GM21737 (cell line): ENCODE measurements around the gene NTSR2.
A peak's percentile ranks its signal among the peaks of the same experiment; 100 is the strongest.

Experiments used
- ATAC-seq: cut with Tn5 transposase; IDR thresholded peaks from one replicate; pipeline ENCODE4 v1.9.1; 2021; ENCODE audit warnings: mild to moderate bottlenecking, moderate library complexity; ENCODE audit not compliant: unreplicated experiment

The NTSR2 gene

GRCh38 chr2:11701206-11701605 lies 31.2 kb upstream of the NTSR2 start:
- no peak for ATAC-seq

DNA sequence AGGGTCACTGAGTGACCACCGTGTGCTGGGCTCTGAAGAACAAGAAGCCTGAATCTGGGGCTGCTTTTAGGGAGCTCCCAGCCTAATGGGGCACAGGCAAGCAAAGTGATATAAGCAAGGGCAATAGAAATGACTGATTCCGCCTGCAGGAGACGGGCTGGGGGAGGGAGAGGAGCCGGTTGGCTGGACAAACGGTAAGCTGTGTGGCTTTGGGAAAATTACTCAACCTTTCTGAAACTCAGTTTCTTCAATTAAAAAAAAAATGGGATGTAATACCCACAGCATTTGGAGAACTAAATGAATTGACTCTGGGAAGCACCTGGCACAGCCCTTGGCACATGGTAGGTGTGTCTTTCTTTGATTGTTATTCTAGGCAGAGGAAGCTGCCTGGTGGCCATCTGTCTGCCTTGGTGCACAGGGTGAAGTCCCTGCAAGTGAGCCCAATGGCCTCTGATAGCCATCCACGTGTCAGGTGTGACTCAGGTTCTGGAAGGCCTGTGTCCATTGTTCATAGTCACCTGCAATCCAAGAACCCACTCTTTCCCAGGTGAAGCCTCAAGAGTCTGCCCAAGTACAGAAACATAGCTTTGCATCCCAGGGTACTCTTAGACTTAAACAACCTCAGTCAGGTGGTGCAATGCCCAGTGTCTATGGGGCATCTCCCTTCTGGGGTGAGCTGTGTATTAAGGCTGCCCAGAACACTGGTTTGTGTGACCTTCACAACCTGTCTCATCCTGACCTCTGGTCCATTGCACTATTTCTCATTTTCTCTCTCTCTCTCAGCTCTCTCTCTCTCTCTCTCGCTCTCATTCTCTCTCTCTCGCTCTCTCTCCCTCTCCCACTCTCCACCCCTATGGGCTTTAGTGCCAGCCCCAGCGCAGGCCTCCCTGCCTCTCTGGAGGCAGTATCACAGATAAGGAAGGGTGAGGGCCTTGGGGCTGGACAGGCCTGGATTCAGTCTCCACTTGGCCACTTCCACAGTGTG lies 30.0 kb upstream of the NTSR2 start:
- ATAC-seq = no peak

GRCh38 chr2:11698009-11698922 lies 28.3 kb upstream of the NTSR2 start:
- ATAC-seq = no peak

- no peak for ATAC-seq
Measured at GRCh38 chr2:11697103-11697871, 27.3 kb upstream of the NTSR2 start.

- no peak for ATAC-seq
Measured at GRCh38 chr2:11696736-11697102, 26.7 kb upstream of the NTSR2 start.

- ATAC-seq = no peak
Measured at GRCh38 chr2:11695576-11695975, 25.6 kb upstream of the NTSR2 start.

- peak; percentile 59 for ATAC-seq
Measured at GRCh38 chr2:11692966-11693521, 23.0 kb upstream of the NTSR2 start.

GRCh38 chr2:11691076-11691660 lies 21.2 kb upstream of the NTSR2 start:
- no peak for ATAC-seq

GRCh38 chr2:11688222-11689069 lies 18.5 kb upstream of the NTSR2 start:
- ATAC-seq = no peak

DNA sequence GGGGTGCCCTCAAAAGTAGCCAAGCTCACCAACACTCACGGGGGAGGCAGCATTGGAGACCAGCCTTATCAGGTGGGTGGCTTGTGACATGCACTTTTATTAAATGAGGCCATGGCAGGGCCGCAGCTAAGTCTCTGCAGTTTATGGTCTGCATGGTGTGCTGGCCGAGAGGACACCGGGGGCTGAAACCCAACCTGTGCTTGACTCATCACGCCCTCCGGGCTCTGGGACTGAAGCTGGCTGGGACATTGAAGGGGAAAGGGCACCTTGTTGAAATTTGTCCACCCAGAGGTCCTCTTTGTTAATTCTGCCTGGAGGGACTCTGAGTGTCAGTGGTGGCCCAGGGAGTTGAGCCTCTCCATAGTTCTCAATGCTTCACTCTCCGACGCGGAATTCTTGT lies 17.7 kb upstream of the NTSR2 start:
- no peak for ATAC-seq

GRCh38 chr2:11685906-11686470 lies 16.0 kb upstream of the NTSR2 start:
- no peak for ATAC-seq

- ATAC-seq = no peak
Measured at GRCh38 chr2:11684894-11685460, 15.0 kb upstream of the NTSR2 start.

DNA sequence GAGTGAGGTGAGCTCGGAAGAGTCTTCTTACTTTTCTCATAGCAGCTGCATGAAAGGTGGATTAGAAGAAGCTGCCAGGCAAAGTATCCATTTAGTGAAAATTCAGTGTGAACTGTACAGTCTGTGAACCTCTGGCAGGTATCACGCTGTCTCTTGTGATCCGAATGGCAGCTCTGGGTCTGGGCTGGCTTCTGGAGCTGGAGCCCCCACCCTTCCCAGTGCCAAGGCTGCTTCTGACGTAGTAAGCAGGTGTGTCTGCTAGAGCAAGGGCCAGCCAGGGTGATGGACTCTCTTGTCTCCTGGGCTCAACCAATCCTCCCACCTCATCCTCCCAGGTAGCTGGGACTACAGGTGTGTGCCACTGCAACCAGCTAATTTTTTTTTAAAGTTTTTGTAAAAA lies 14.0 kb upstream of the NTSR2 start:
- ATAC-seq = no peak

DNA sequence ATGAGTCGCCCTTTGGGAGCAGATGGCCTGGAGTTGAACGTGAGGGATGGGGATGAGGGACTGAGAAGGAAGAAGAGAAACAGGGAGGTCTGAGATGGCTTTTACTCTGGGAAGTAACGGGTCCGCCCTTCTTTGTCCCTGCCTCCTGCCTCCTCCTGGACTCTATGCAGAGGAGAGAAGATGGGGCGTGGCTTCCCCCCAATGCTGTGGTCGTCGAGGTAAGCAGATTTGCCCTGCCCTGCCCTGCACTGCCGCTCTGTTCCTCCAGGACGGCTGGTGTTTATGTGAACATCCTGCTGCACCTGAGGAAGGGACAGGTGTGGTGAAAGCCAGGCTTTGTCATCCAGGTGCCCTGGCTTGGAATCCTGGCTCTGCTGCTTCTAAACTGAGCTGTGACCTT lies 13.5 kb upstream of the NTSR2 start:
- no peak for ATAC-seq

GRCh38 chr2:11682590-11682915 lies 12.6 kb upstream of the NTSR2 start:
- no peak for ATAC-seq

DNA sequence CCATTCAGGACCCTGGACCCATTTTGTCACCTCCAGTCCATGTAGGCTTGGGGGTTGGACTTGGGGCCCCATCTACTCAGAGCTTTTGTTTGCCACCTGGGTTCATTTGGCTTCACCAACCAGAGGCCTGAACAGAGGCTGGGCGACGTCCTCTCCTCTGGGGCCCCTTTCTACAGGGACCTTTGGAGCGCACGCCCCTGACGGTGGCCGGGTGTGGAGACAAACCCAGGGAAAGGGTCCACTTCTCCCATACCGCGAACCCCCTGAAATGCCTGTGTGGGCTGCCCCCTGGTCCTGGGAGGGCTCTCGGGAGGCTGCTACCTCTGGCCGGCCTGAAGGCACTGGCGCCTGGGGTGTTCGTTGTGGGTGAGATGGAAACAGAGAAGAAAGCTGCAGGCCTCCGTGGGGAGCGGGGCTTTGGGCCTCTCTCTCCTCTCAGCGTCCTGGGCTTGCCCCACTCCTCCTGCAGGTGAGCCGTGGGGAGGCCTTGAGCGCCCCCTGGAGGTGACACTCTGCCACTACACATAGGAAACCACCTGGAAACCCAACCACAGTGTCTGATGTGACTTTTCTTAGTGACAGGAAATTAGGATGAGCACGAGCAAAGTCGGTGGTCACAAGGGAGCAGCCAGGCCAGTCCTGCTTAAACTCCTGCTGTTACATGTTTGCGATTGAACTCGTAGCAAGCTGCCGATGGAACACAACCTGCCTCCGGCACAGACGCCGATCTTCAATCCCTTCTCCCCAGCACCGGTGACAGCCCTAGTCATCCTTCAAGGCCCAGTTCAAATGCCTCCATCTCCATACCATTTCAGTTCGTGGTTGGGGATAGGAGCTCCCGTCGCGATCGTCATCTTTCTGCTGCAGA lies 12.0 kb upstream of the NTSR2 start:
- ATAC-seq = no peak

GRCh38 chr2:11680901-11681721 lies 11.1 kb upstream of the NTSR2 start:
- ATAC-seq = no peak
